Right cardiac atrium (tissue), 5 donors: ENCODE data around the gene MSL2. TPM values are rescaled to one million over a fixed set of nuclear protein-coding genes. Genes with fewer than 3 reads are reported as not detected.
A peak's percentile ranks its signal among the peaks of the same experiment; 100 is the strongest.
"Not testable (repeated sequence)": the region's sequence is repeated elsewhere in the genome, so short reads cannot be mapped to it uniquely, and the experiment has no call there.

Experiments
- ATAC-seq, 2 donors: fragments of 200-7000 bp; cut with Tn5 transposase; one replicate each; pipeline versions ENCODE4 v1.8.0 to v1.9.1; 2020; ENCODE audit warnings: moderate library complexity in 2 of 2, mild to moderate bottlenecking in 1 of 2
- DNase-seq, 3 donors: peaks; one replicate each; pipeline ENCODE4 v3.0.0-alpha.2; 2020
- H3K27ac ChIP-seq: one replicate; pipeline ENCODE4 v1.5.1; 2013; ENCODE audit warnings: mild to moderate bottlenecking, low read length, control low read depth, moderate library complexity
- H3K27me3 ChIP-seq: one replicate; pipeline ENCODE4 v1.6.1; 2013; ENCODE audit not compliant: control insufficient read depth, insufficient read depth
- H3K4me1 ChIP-seq: one replicate; pipeline ENCODE4 v1.6.1; 2013; ENCODE audit warnings: low read length; ENCODE audit not compliant: control insufficient read depth, insufficient read depth
- H3K4me3 ChIP-seq: one replicate; pipeline ENCODE4 v1.5.1; 2013; ENCODE audit warnings: low read length, control low read depth
- H3K9me3 ChIP-seq: one replicate; pipeline ENCODE4 v1.6.1; 2013; ENCODE audit warnings: low read length; ENCODE audit not compliant: control insufficient read depth
- WGBS: extraction: QIAGEN DNeasy Blood & Tissue Kit; methylation state at CpG from one replicate; pipeline ENCODE4 v1.1.7; 2013; 5-methylcytosine and 5-hydroxymethylcytosine counted together
- intact Hi-C, 4 donors: fragments of 100-400 bp; cut with DNase I; formaldehyde crosslinking; loops; one replicate each; pipeline versions ENCODE4 v1.11.0 to v1.14.0; 2022 to 2023
- polyA plus RNA-seq: library from polyadenylated mRNA; stranded (reverse); fragments of 200-250 nt; gene quantifications from one replicate; pipeline ENCODE4 v1.2.3, GENCODE V29; 2013
- total RNA-seq, 4 donors: library from RNA; stranded (reverse); fragmentation: NEBNext Ultra II Directional; extraction: Animal tissue kit (Norgen Biotek cat#: 25700); gene quantifications; one replicate each; pipeline ENCODE4 v1.2.1, GENCODE V29; 2021
- donor health status: healthy with polysubstance abuse.
- donor health status: DM: no; HTN: yes; CAD: no.
- donor health status: DM: no; HTN: no; CAD: no.
- donor health status: DM: no; HTN: yes; CAD: no; lungs with severe emphysema.
- donor health status: DM: yes; HTN: yes; CAD: no.

The MSL2 gene
- total and polyA plus RNA-seq, 5 donors, result 5.7 to 27.0 (median 22.6) TPM

DNA sequence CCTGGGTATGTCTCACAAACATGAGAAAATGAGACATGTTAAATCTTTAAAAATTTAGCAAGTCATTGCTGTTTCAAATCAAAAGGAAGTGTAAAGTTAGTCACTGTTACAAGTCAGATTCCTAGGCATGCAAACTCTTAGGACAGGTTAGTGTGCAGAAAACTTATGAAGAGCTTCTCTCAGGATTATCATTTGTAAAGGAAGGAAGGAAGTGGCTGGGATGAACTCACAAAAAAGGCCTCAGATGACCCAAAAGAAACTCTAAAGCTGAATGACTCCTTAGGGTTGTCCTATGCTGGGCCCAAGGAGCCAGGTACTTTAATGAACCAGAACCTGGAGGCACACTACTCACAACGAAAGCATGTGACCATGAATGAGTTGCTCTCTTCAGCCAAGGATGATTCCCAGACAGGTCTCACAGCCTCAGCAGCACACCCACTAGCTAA, 25.0 kb downstream of the MSL2 start:
- no peak overlapping the region for H3K4me3 ChIP-seq
- WGBS, result 38% methylated on average over 1 of the region's 1 CpG
- intact Hi-C loops, result no loop called here
- H3K27me3 ChIP-seq, result no peaks in the 10 kb centered on the region
- DNase-seq, result no peak
- peaks cover 12% of the 10 kb centered on the region for H3K4me1 ChIP-seq
- peak; percentile 26 to 34 for ATAC-seq
- H3K9me3 ChIP-seq, result no peaks in the 10 kb centered on the region
- no peak overlapping the region for H3K27ac ChIP-seq

DNA sequence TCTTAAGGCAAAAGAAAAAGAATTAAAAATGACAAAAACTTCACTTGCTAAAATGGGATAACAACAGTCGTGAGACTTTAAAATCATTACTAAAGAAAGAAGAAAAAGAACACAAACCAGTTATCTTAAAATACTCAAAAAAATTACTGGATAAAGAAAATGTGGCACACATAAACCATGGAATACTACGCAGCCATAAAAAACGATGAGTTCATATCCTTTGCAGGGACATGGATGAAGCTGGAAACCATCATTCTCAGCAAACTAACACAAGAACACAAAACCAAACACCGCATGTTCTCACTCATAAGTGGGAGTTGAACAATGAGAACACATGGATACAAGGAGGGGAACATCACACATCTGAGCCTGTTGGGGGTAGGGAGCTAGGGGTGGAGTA, 27.9 kb downstream of the MSL2 start:
- H3K27ac ChIP-seq, ATAC-seq, H3K27me3 ChIP-seq, H3K4me3 ChIP-seq, DNase-seq, intact Hi-C loops, H3K9me3 ChIP-seq, H3K4me1 ChIP-seq: not testable (repeated sequence)
- WGBS, result 95% methylated on average over 4 of the region's 4 CpGs

- no peak overlapping the region for H3K4me3 ChIP-seq
- DNase-seq (no peak), ATAC-seq (no peak)
- no peak overlapping the region for H3K27ac ChIP-seq
- intact Hi-C loops, result no loop called here
- peaks cover 7% of the 10 kb centered on the region for H3K4me1 ChIP-seq
- 57% methylated on average over 3 of the region's 3 CpGs for WGBS
- H3K27me3 ChIP-seq, result no peaks in the 10 kb centered on the region
- H3K9me3 ChIP-seq, result no peaks in the 10 kb centered on the region
Observed at GRCh38 chr3:136166507-136166906, 29.6 kb downstream of the MSL2 start.

- H3K4me1 ChIP-seq, DNase-seq, intact Hi-C loops, H3K27ac ChIP-seq, ATAC-seq, H3K4me3 ChIP-seq, H3K9me3 ChIP-seq, H3K27me3 ChIP-seq: not testable (repeated sequence)
Observed at GRCh38 chr3:136163607-136164006, 32.5 kb downstream of the MSL2 start.

GRCh38 chr3:136162322-136162721, 33.8 kb downstream of the MSL2 start:
- Histone ChIP-seq H3K27ac (no peak overlapping the region), H3K4me3 (no peak overlapping the region), H3K9me3 (no peaks in the 10 kb centered on the region), H3K27me3 (no peaks in the 10 kb centered on the region), H3K4me1 (peaks cover 3% of the 10 kb centered on the region)
- ATAC-seq (no peak), DNase-seq (no peak)
- 78% methylated on average over 7 of the region's 7 CpGs for WGBS
- intact Hi-C loops, result no loop called here

DNA sequence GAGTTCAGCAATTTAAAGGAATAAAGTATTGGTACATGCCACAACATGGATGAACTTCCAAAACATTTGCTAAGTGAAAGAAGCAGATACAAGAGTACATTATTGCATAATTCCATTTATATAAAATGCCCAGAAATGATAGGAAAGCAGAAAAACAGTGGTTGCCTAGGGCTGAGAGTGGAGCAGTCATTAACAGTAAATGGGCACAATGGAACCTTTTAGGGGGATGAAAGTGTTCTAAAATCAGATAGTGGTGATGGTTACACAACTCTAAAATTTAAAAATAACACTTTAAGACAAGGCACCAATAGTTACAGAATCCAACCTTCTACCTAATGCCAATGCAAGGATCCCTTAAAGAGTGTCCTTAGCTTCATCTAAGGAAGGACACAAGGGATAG, 34.6 kb downstream of the MSL2 start:
- intact Hi-C loops, result no loop called here
- Histone ChIP-seq H3K27me3 (no peaks in the 10 kb centered on the region), H3K4me1 (peaks cover 3% of the 10 kb centered on the region), H3K27ac (no peak overlapping the region), H3K9me3 (no peaks in the 10 kb centered on the region), H3K4me3 (no peak overlapping the region)
- DNase-seq, result no peak
- no peak for ATAC-seq

DNA sequence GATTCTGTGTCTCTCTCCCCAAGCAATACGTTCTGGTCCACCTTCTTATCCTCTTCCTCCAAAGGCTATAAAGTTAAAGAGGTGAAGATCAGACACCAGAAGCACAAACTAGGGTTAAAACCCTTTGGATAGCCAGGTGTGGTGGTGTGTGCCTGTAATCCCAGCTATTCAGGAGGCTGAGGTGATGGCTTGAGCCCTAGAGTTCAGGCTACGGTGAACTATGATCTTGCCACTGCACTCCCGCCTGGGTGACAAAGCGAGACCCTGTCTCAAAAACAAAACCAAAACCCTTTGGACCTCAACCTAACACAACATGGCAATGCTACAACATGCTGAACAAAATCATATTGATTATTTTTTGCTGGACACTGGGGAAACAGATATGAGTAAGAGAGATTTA, 43.2 kb downstream of the MSL2 start:
- Histone ChIP-seq H3K27me3 (no peaks in the 10 kb centered on the region), H3K4me3 (no peak overlapping the region), H3K4me1 (peaks cover 3% of the 10 kb centered on the region), H3K9me3 (no peaks in the 10 kb centered on the region), H3K27ac (no peak overlapping the region)
- intact Hi-C loops, result no loop called here
- ATAC-seq, result no peak
- DNase-seq, result no peak
- 90% methylated on average over 4 of the region's 4 CpGs for WGBS

- H3K9me3 ChIP-seq, result no peaks in the 10 kb centered on the region
- no peak for ATAC-seq
- no peaks in the 10 kb centered on the region for H3K27me3 ChIP-seq
- 64% methylated on average over 4 of the region's 4 CpGs for WGBS
- no peak for DNase-seq
- no peak overlapping the region for H3K4me3 ChIP-seq
- intact Hi-C loops, result no loop called here
- no peak overlapping the region for H3K27ac ChIP-seq
- peaks cover 3% of the 10 kb centered on the region for H3K4me1 ChIP-seq
Observed at GRCh38 chr3:136152176-136152843, 43.8 kb downstream of the MSL2 start.

- intact Hi-C loops, result no loop called here
- peaks cover 3% of the 10 kb centered on the region for H3K4me1 ChIP-seq
- H3K27me3 ChIP-seq, result no peaks in the 10 kb centered on the region
- WGBS, result 68% methylated on average over 10 of the region's 10 CpGs
- ATAC-seq, result no peak
- no peak overlapping the region for H3K27ac ChIP-seq
- no peaks in the 10 kb centered on the region for H3K9me3 ChIP-seq
- no peak overlapping the region for H3K4me3 ChIP-seq
- DNase-seq, result no peak
Observed at GRCh38 chr3:136151219-136151618, 44.9 kb downstream of the MSL2 start.

DNA sequence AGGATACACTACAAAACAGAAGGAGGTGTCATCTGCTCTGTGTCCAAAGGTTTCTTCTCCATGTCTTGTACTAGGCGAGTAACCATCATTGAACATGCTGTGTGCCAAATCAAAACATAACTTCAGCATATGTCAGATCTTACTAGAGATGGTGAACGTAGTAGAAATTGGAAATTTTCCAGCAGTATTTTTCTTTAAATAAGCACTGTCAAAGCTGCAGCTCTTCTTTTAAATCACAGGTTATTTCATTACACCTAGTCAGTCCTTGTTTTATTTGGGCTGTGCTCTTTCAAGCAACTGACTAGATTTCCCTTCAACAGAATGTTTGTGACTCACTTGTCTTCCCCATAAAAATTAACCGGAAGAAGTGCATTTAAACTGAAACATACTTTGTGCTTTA, 46.5 kb downstream of the MSL2 start:
- intact Hi-C loops, result no loop called here
- WGBS, result 62% methylated on average over 3 of the region's 3 CpGs
- ATAC-seq, result no peak
- Histone ChIP-seq H3K27ac (no peak overlapping the region), H3K9me3 (no peaks in the 10 kb centered on the region), H3K4me1 (peaks cover 3% of the 10 kb centered on the region), H3K27me3 (no peaks in the 10 kb centered on the region), H3K4me3 (no peak overlapping the region)
- no peak for DNase-seq

DNA sequence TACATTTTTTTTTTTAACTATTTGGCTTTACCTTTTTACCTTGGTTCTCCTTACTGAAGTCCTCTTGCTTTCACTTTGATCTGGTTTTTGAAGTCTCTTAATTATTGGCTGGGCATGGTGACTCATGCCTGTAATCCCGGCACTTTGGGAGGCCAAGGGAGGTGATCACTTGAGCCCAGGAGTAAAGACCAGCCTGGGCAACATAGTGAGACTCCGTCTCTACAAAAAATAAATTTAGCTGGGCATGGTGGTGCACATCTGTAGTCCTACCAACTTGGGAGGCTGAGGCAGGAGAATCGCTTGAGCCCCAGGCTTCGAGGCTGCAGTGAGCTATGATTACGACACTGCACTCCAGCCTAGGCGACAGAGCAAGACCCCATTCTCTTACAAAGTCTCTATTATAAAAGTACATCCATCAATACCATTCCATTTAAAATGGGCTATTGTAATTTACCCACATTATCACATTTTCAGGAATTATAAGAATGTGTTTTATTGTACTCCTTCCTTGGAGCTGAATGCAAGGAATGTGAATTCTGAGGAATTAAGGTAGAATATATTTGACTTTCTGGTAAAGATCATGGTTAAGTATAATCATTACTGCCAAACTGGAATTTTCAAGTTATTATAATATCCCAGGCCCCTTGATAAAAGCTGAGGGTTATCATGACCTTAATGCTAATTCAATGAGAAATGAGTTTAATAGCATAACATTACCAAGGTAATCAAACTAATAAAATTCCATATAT, 49.0 kb downstream of the MSL2 start:
- Histone ChIP-seq H3K9me3 (no peaks in the 10 kb centered on the region), H3K4me3 (no peak overlapping the region), H3K27me3 (no peaks in the 10 kb centered on the region), H3K27ac (no peak overlapping the region), H3K4me1 (peaks cover 6% of the 10 kb centered on the region)
- WGBS, result 93% methylated on average over 6 of the region's 6 CpGs
- no peak for ATAC-seq
- intact Hi-C loops, result no loop called here
- no peak for DNase-seq
